Measurements from ENCODE around the gene ETS1.

- no peak for TF ChIP-seq CTCF (IDR thresholded peaks at IDR 0.05; ENCODE audit: borderline replicate concordance, extremely low read depth, low read length, poor library complexity, severe bottlenecking)
- TF ChIP-seq EZH2 (IDR thresholded peaks at IDR 0.05; ENCODE audit: borderline replicate concordance, low read depth, low read length, severe bottlenecking), result no peak
Observed at GRCh38 chr11:128572965-128573364, 14.4 kb downstream of the ETS1 start.

Measured in DND-41 (cell line).